Right renal cortex interstitium (tissue), 3 donors: ENCODE data around the gene PPP2R2C. TPM values are rescaled to one million over a fixed set of nuclear protein-coding genes. Genes with fewer than 3 reads are reported as not detected.

ENCODE experiments used
- DNase-seq, 3 donors: peaks; one replicate each; pipeline ENCODE4 v3.0.0-alpha.2; 2013; ENCODE audit warnings: low read depth in 3 of 3, low spot score in 2 of 3
- polyA plus RNA-seq, 3 donors: library from polyadenylated mRNA; unstranded; fragments of 120-200 nt; gene quantifications; one replicate each; pipeline ENCODE4 v1.2.1, GENCODE V29; 2013; ENCODE audit not compliant: insufficient read length in 3 of 3

The PPP2R2C gene
- polyA plus RNA-seq, 3 donors, result 0.22 to 0.62 (median 0.39) TPM

GRCh38 chr4:6368601-6369000 is 103.8 kb downstream of the PPP2R2C start:
- DNase-seq, result no peak

GRCh38 chr4:6368096-6368495 is 104.3 kb downstream of the PPP2R2C start:
- no peak for DNase-seq

- no peak for DNase-seq
Measured at GRCh38 chr4:6367371-6367851, 105.0 kb downstream of the PPP2R2C start.

GRCh38 chr4:6366581-6366980 is 105.8 kb downstream of the PPP2R2C start:
- no peak for DNase-seq

GRCh38 chr4:6365545-6366086 is 106.8 kb downstream of the PPP2R2C start:
- no peak for DNase-seq

GRCh38 chr4:6364581-6364980 is 107.8 kb downstream of the PPP2R2C start:
- DNase-seq, result no peak

GRCh38 chr4:6364146-6364545 is 108.3 kb downstream of the PPP2R2C start:
- DNase-seq, result no peak

GRCh38 chr4:6362896-6363295 is 109.5 kb downstream of the PPP2R2C start:
- peak in 1 of 3 donors; percentile 39 for DNase-seq

- no peak for DNase-seq
Measured at GRCh38 chr4:6362243-6362885, 110.0 kb downstream of the PPP2R2C start.

GRCh38 chr4:6361076-6361784 is 111.2 kb downstream of the PPP2R2C start:
- DNase-seq, result no peak

GRCh38 chr4:6360385-6360784 is 112.0 kb downstream of the PPP2R2C start:
- no peak for DNase-seq

- no peak for DNase-seq
Measured at GRCh38 chr4:6359536-6360308, 112.7 kb downstream of the PPP2R2C start.

- no peak for DNase-seq
Measured at GRCh38 chr4:6357476-6357875, 114.9 kb downstream of the PPP2R2C start.

GRCh38 chr4:6356076-6356560 is 116.3 kb downstream of the PPP2R2C start:
- DNase-seq, result no peak

- no peak for DNase-seq
Measured at GRCh38 chr4:6355052-6355451, 117.4 kb downstream of the PPP2R2C start.

GRCh38 chr4:6354626-6355025 is 117.8 kb downstream of the PPP2R2C start:
- DNase-seq, result no peak

GRCh38 chr4:6354119-6354518 is 118.3 kb downstream of the PPP2R2C start:
- DNase-seq, result no peak

- no peak for DNase-seq
Measured at GRCh38 chr4:6352031-6352692, 120.3 kb downstream of the PPP2R2C start.

GRCh38 chr4:6351246-6352000 is 121.0 kb downstream of the PPP2R2C start:
- no peak for DNase-seq

GRCh38 chr4:6350646-6351045 is 121.8 kb downstream of the PPP2R2C start:
- no peak for DNase-seq
